ENCODE measurements around the gene UBTD1. TPM values are rescaled to one million over a fixed set of nuclear protein-coding genes. Genes with fewer than 3 reads are reported as not detected.

The UBTD1 gene
- total and polyA plus RNA-seq, 10 of the 15 experiments (the other 5 are each of a cell fraction or from before 2014, with no cell fraction given) = 0.04 to 1.5 (median 1.2) TPM; not detected in 1

- TF ChIP-seq E4F1 (IDR thresholded peaks at IDR 0.05; ENCODE audit: borderline replicate concordance, partially characterized antibody) = no peak
- TF ChIP-seq RB1 (IDR thresholded peaks at IDR 0.05; ENCODE audit: borderline replicate concordance) = no peak
- no peak for TF ChIP-seq SIN3A (IDR thresholded peaks at IDR 0.05; ENCODE audit: low read depth, low read length)
- TF ChIP-seq ATF2 (IDR thresholded peaks at IDR 0.05; ENCODE audit: low read length) = no peak
- TF ChIP-seq MYC (IDR thresholded peaks at IDR 0.05; ENCODE audit: insufficient read depth, insufficient read length, insufficient replicate concordance, low read length, severe bottlenecking) = no peak
- no peak for TF ChIP-seq SMAD1 (IDR thresholded peaks at IDR 0.05; ENCODE audit: low read depth, partially characterized antibody)
- no peak for TF ChIP-seq ZBTB33 (IDR thresholded peaks at IDR 0.05)
- no peak for TF ChIP-seq NFXL1 (IDR thresholded peaks at IDR 0.05; ENCODE audit: borderline replicate concordance)
Measured at GRCh38 chr10:97515271-97515978, 16.7 kb downstream of the UBTD1 start (continued).

Data from GM12878 (cell line).